B cell (primary cell): Measurements from ENCODE around the gene DTNBP1.

Experiments
- EZH2 ChIP-seq: IDR thresholded peaks from 2 replicates; pipeline ENCODE4 v1.6.1; 2012; ENCODE audit warnings: borderline replicate concordance, low read depth, mild to moderate bottlenecking, moderate library complexity, low read length; ENCODE audit not compliant: insufficient read depth, poor library complexity, severe bottlenecking
- TF ChIP-seq, protein P1 (sequence below): fragments of 200-600 bp; IDR thresholded peaks from one replicate; pipeline ENCODE4 v1.8.0; 2022; ENCODE audit warnings: antibody characterized with exemption, mild to moderate bottlenecking

DNA sequence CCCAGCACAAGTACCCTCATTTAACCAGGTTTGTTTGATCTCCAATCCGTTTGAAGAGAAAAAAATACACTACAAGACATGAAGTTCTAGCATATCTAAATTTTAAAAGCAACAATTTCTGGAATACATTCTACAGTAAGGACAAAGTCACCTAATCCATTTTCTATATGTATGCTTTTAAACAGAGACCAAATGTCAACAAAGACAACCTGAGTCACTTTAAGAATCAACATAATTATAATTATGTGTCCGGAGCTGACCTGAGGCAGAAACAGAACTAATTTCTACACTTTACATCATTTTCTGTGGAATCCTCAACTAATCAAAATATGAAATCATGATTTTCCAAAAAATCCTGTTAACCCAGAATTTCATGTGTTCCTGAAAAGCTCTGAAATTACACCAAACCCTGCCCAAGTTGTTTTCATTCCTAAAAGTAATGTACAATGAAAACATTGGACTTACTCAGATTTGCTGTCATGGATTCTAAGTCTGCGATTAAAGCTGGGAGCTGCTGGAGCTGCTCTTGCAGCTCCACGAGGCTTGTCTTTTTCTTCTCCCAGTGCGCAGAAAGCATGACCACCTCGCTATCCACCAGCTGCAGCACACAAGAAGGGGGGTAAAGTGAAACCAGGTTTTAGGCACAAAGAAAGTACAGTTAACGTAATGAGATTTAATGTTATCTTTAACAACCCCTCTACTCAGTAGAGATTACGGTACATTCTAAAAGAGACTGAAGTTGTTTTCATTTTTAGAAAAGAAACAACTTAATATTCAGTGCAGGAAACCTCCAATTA lies 35.8 kb downstream of the DTNBP1 start:
- no peak for TF ChIP-seq EZH2
- TF ChIP-seq, protein P1, sequence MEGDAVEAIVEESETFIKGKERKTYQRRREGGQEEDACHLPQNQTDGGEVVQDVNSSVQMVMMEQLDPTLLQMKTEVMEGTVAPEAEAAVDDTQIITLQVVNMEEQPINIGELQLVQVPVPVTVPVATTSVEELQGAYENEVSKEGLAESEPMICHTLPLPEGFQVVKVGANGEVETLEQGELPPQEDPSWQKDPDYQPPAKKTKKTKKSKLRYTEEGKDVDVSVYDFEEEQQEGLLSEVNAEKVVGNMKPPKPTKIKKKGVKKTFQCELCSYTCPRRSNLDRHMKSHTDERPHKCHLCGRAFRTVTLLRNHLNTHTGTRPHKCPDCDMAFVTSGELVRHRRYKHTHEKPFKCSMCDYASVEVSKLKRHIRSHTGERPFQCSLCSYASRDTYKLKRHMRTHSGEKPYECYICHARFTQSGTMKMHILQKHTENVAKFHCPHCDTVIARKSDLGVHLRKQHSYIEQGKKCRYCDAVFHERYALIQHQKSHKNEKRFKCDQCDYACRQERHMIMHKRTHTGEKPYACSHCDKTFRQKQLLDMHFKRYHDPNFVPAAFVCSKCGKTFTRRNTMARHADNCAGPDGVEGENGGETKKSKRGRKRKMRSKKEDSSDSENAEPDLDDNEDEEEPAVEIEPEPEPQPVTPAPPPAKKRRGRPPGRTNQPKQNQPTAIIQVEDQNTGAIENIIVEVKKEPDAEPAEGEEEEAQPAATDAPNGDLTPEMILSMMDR = no peak
